HCT116 (cell line): ENCODE measurements around the gene HERPUD1. TPM values are rescaled to one million over a fixed set of nuclear protein-coding genes. Genes with fewer than 3 reads are reported as not detected.

ENCODE experiments used
- ATAC-seq: fragments of 200-7000 bp; cut with Tn5 transposase; 2 replicates; pipeline ENCODE4 v1.9.1; 2020; ENCODE audit warnings: mild to moderate bottlenecking, moderate library complexity
- BruUV-seq: library from RNA; stranded (reverse); fragments of 400-500 nt; replicated peaks from 2 replicates; lab custom pipeline; 2021; lab: Mats Ljungman, UMichigan
- CTCF ChIA-PET: fragments of 300-600 bp; sonication (Branson Sonifier 250); formaldehyde crosslinking; loops from one replicate; lab custom pipeline; 2021; ENCODE audit warnings: antibody characterized with exemption; lab: Charles Lee
- POLR2A ChIA-PET: fragments of 300-600, 350-600 bp; sonication (Branson Sonifier 250); formaldehyde crosslinking; loops from one replicate; lab custom pipeline; 2021; ENCODE audit warnings: antibody characterized with exemption; lab: Charles Lee
- RAD21 ChIA-PET, 2 experiments: fragments of 300-600 bp; sonication (Branson Sonifier 250); formaldehyde crosslinking; loops; one replicate each; lab custom pipeline; 2023; ENCODE audit warnings: low total read pairs in 2 of 2; ENCODE audit not compliant: uncharacterized antibody in 2 of 2, unreplicated experiment in 2 of 2, low non-redundant PET in 1 of 2; lab: Charles Lee
- DNase-seq: peaks from one replicate; pipeline ENCODE4 v3.0.0-alpha.2; 2010; ENCODE audit warnings: low read depth, low spot score
- H2AFZ ChIP-seq: fragments of 200-600 bp; shearing (Covaris generic), sonication (generic); 2 replicates; pipeline ENCODE4 v1.6.1; 2017; ENCODE audit warnings: low read depth, mixed run types, mixed read lengths, antibody characterized with exemption, low read length; ENCODE audit not compliant: poor library complexity, severe bottlenecking
- H3K27ac ChIP-seq: 2 replicates; pipeline ENCODE4 v1.5.1; 2012; ENCODE audit warnings: low read depth, low read length
- H3K27me3 ChIP-seq: fragments of 200-600 bp; sonication (generic); 2 replicates; pipeline ENCODE4 v1.6.1; 2016; ENCODE audit warnings: mixed run types, low read length, mixed read lengths; ENCODE audit not compliant: insufficient read depth
- H3K36me3 ChIP-seq, 2 experiments: fragments of 200-500 bp in 1 of 2; fragments of 200-600 bp in 1 of 2; sonication (Bioruptor generic) in 1 of 2; sonication (generic) in 1 of 2; 2 replicates each; pipeline versions ENCODE4 v1.5.1 to v1.6.1; 2014 to 2016; ENCODE audit warnings: low read length in 2 of 2, inconsistent platforms in 1 of 2, mixed read lengths in 1 of 2, mixed run types in 1 of 2; ENCODE audit not compliant: insufficient read depth in 2 of 2, control insufficient read depth in 1 of 2
- H3K4me1 ChIP-seq, 2 experiments: fragments of 200-600 bp in 1 of 2; sonication (generic) in 1 of 2; 2 replicates each; pipeline versions ENCODE4 v1.5.1 to v1.6.1; 2012 to 2017; ENCODE audit warnings: low read length in 2 of 2, inconsistent platforms in 1 of 2, mild to moderate bottlenecking in 1 of 2, mixed read lengths in 1 of 2, mixed run types in 1 of 2, moderate library complexity in 1 of 2; ENCODE audit not compliant: insufficient read depth in 2 of 2, control insufficient read depth in 1 of 2
- H3K4me2 ChIP-seq: fragments of 200-600 bp; sonication (generic); 2 replicates; pipeline ENCODE4 v1.6.1; 2017; ENCODE audit warnings: mixed run types, low read length, mixed read lengths
- H3K4me3 ChIP-seq, 2 experiments: fragments of 200-600 bp in 1 of 2; sonication (generic) in 1 of 2; replicated peaks in 1 of 2; 2 replicates each; pipeline ENCODE4 v1.5.1; 2011 to 2016; ENCODE audit warnings: low read length in 2 of 2, control low read depth in 1 of 2, low read depth in 1 of 2, mild to moderate bottlenecking in 1 of 2, mixed read lengths in 1 of 2, mixed run types in 1 of 2
- H3K79me2 ChIP-seq: fragments of 200-600 bp; sonication (generic); 2 replicates; pipeline ENCODE4 v1.6.1; 2017; ENCODE audit warnings: mild to moderate bottlenecking, mixed run types, low read length, moderate library complexity, mixed read lengths; ENCODE audit not compliant: insufficient read depth
- H3K9ac ChIP-seq: fragments of 200-600 bp; sonication (generic); 2 replicates; pipeline ENCODE4 v1.6.1; 2016; ENCODE audit warnings: low read length, mixed read lengths
- H3K9me2 ChIP-seq: fragments of 200-600 bp; sonication (generic), shearing (Covaris generic); 2 replicates; pipeline ENCODE4 v1.6.1; 2017; ENCODE audit warnings: mixed run types, mild to moderate bottlenecking, moderate library complexity; ENCODE audit not compliant: insufficient read depth
- H3K9me3 ChIP-seq, 2 experiments: fragments of 200-500 bp in 1 of 2; fragments of 200-600 bp in 1 of 2; sonication (Bioruptor generic) in 1 of 2; sonication (generic) in 1 of 2; 2 replicates each; pipeline ENCODE4 v1.6.1; 2014 to 2017; ENCODE audit warnings: low read length in 2 of 2, mixed read lengths in 2 of 2, inconsistent platforms in 1 of 2, low read depth in 1 of 2, mild to moderate bottlenecking in 1 of 2, mixed run types in 1 of 2, moderate library complexity in 1 of 2; ENCODE audit not compliant: control insufficient read depth in 1 of 2, insufficient read depth in 1 of 2
- H4K20me1 ChIP-seq: fragments of 200-600 bp; sonication (generic), shearing (Covaris generic); 2 replicates; pipeline ENCODE4 v1.6.1; 2017; ENCODE audit warnings: mixed run types, mild to moderate bottlenecking, moderate library complexity; ENCODE audit not compliant: insufficient read depth
- CBX3 ChIP-seq: IDR thresholded peaks from 2 replicates; pipeline ENCODE4 v1.6.1; 2012; ENCODE audit warnings: low read depth
- CEBPB ChIP-seq: IDR thresholded peaks from 2 replicates; pipeline ENCODE4 v1.6.1; 2012; ENCODE audit warnings: low read depth
- EZH2 ChIP-seq: fragments of 200-600 bp; sonication (generic); IDR thresholded peaks from 2 replicates; pipeline ENCODE4 v1.6.1; 2017; ENCODE audit warnings: antibody characterized with exemption, mixed run types
- EZH2phosphoT487 ChIP-seq: fragments of 200-600 bp; IDR thresholded peaks from 2 replicates; pipeline ENCODE4 v1.6.1; 2018; ENCODE audit warnings: antibody characterized with exemption, borderline replicate concordance
- FOSL1 ChIP-seq: IDR thresholded peaks from 2 replicates; pipeline ENCODE4 v1.6.1; 2012; ENCODE audit warnings: low read depth
- JUND ChIP-seq: IDR thresholded peaks from 2 replicates; pipeline ENCODE4 v1.6.1; 2012
- POLR2AphosphoS5 ChIP-seq: IDR thresholded peaks from 2 replicates; pipeline ENCODE4 v1.6.1; 2011; ENCODE audit warnings: mild to moderate bottlenecking, low read depth, low read length, moderate library complexity
- RAD21 ChIP-seq: IDR thresholded peaks from 2 replicates; pipeline ENCODE4 v1.6.1; 2012; ENCODE audit warnings: low read depth, mild to moderate bottlenecking
- SP1 ChIP-seq: IDR thresholded peaks from 2 replicates; pipeline ENCODE4 v1.6.1; 2012; ENCODE audit warnings: low read depth
- TCF7L2 ChIP-seq: IDR thresholded peaks from 2 replicates; pipeline ENCODE4 v1.7.0; 2011; ENCODE audit warnings: borderline replicate concordance, inconsistent platforms; ENCODE audit not compliant: insufficient read depth, insufficient read length; ENCODE audit errors: extremely low read depth
- YY1 ChIP-seq: IDR thresholded peaks from 2 replicates; pipeline ENCODE4 v1.6.1; 2011; ENCODE audit warnings: low read length, low read depth, moderate library complexity, mild to moderate bottlenecking; ENCODE audit not compliant: insufficient replicate concordance; ENCODE audit errors: extremely low read depth
- ZNF274 ChIP-seq: fragments of 200-500 bp; sonication (Bioruptor generic); IDR thresholded peaks from 2 replicates; pipeline ENCODE4 v1.6.1; 2014; ENCODE audit warnings: mild to moderate bottlenecking, low read depth, low read length, inconsistent platforms
- intact Hi-C: fragments of 100-400 bp; cut with micrococcal nuclease; formaldehyde crosslinking; loops from 2 replicates; pipeline ENCODE4 v1.10.0; 2022
- total RNA-seq: library from RNA; stranded (reverse); gene quantifications from one replicate; pipeline ENCODE4 v1.2.1, GENCODE V29; 2021; ENCODE audit not compliant: unreplicated experiment
- TF ChIP-seq, protein P1 (sequence below), 3 experiments: fragments of 200-600 bp in 1 of 3; sonication (generic) in 1 of 3; IDR thresholded peaks in 2 of 3; conservative IDR thresholded peaks in 1 of 3; 2 replicates each; pipeline ENCODE4 v1.5.1; 2012 to 2017; ENCODE audit warnings: low read depth in 2 of 3, low read length in 2 of 3, antibody characterized with exemption in 1 of 3, borderline replicate concordance in 1 of 3, control low read depth in 1 of 3, mild to moderate bottlenecking in 1 of 3, mixed read lengths in 1 of 3, mixed run types in 1 of 3, moderate library complexity in 1 of 3; ENCODE audit not compliant: insufficient read depth in 1 of 3

Gene HERPUD1
- total RNA-seq, 1 experiment from 2014 or later: 113 TPM

DNA sequence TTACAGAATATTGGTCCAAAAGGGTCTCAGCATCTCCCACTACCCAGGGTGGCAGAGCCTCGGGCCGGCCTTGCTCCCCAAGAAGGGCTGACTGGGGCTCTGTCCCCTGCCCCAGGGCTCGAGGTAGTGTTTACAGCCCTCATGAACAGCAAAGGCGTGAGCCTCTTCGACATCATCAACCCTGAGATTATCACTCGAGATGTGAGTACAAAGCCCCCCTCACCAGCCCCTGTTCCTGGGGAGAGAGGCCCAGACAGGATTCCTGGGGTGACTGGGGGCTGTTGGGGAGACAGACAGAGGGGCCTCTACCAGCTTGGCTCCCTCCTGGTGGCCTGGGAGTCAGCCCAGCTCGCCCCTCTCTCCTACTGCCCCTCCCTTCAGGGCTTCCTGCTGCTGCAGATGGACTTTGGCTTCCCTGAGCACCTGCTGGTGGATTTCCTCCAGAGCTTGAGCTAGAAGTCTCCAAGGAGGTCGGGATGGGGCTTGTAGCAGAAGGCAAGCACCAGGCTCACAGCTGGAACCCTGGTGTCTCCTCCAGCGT lies 51.3 kb downstream of the HERPUD1 start:
- ChIA-PET POLR2A (interaction anchor here (1.8 kb wide), 1 partner anchor 52 kb away, joined by 6 read pairs; no protein-coding TSS in a partner anchor), CTCF (interaction anchor here (0.8 to 2.3 kb wide), 3 partner anchors 19 to 109 kb away, joined by 3 to 10 read pairs (median 3); partner anchors contain the start of gene CPNE2), RAD21 (interaction anchor here in 1 of 2 experiments (0.6 kb wide), 1 partner anchor 19 kb away, joined by 4 read pairs; no protein-coding TSS in a partner anchor)
- no peak overlapping the region for H3K27ac ChIP-seq
- no peak for DNase-seq
- ATAC-seq: no peak
- H3K9ac ChIP-seq: no peak overlapping the region
- peak overlapping the region; percentile 16; the same call in 1 of the 2 replicates for H3K4me2 ChIP-seq
- BruUV-seq: no TSS peak
- no peaks in the 10 kb centered on the region for H3K9me2 ChIP-seq
- H3K79me2 ChIP-seq: no peaks in the 10 kb centered on the region
- no peaks in the 10 kb centered on the region for H3K27me3 ChIP-seq
- intact Hi-C loops: no loop called here
- peaks cover 22 to 32% of the 10 kb centered on the region in 2 experiments for H3K4me1 ChIP-seq
- H3K9me3 ChIP-seq: no peaks in the 10 kb centered on the region
- no peaks in the 10 kb centered on the region for H3K36me3 ChIP-seq
- no peaks in the 10 kb centered on the region for H4K20me1 ChIP-seq
- H2AFZ ChIP-seq: no peak overlapping the region
- TF ChIP-seq EZH2phosphoT487 (no peak), ZNF274 (no peak)
- no peak overlapping the region for H3K4me3 ChIP-seq

DNA sequence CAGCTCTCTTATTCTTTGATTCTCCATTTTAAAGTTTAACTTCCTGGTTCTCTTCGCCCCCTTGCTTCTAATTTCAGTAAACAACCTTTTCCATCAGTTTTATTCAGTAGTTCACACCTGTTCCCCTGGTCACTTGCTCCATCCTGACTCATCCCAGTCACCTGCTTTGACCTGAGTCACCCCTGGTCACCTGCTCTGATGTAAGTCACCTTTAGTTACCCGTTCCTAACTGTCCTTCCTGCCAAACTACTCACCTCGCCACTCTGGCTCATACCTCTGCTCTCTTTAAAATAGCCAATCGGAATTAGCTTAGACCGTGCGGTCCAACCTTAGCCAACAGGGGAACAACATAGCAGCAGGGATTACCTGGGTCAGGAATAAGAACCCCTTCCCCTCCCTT lies 52.7 kb downstream of the HERPUD1 start:
- Histone ChIP-seq H4K20me1 (no peaks in the 10 kb centered on the region), H3K4me3 (no peak overlapping the region), H3K9me3 (no peaks in the 10 kb centered on the region), H3K27ac (no peak overlapping the region), H3K9ac (peak overlapping the region; percentile 50; the same call in 1 of the 2 replicates), H3K4me2 (peak overlapping the region; percentile 75), H2AFZ (no peak overlapping the region), H3K9me2 (no peaks in the 10 kb centered on the region), H3K4me1 (peaks cover 24 to 40% of the 10 kb centered on the region in 2 experiments), H3K27me3 (no peaks in the 10 kb centered on the region), H3K36me3 (no peaks in the 10 kb centered on the region), H3K79me2 (no peaks in the 10 kb centered on the region)
- CTCF ChIA-PET: interaction anchor here (0.6 to 2.3 kb wide), 2 partner anchors 20 to 398 kb away, joined by 3 to 10 read pairs; no protein-coding TSS in a partner anchor
- POLR2A ChIA-PET: interaction anchor here (1.8 kb wide), 1 partner anchor 54 kb away, joined by 6 read pairs; no protein-coding TSS in a partner anchor
- BruUV-seq: no TSS peak
- intact Hi-C loops: no loop called here
- DNase-seq (peak; percentile 18), ATAC-seq (no peak)
- RAD21 ChIA-PET: interaction anchor here in 1 of 2 experiments (0.6 kb wide), 1 partner anchor 26 kb away, joined by 3 read pairs; no protein-coding TSS in a partner anchor
- TF ChIP-seq ZNF274 (no peak), FOSL1 (peak; percentile 83), CEBPB (no peak), JUND (peak; percentile 68; the same call in 1 of the 2 replicates), SP1 (peak; percentile 48), CBX3 (0 out of 2 replicates have a peak, but pooled peaks have one; percentile 34), RAD21 (no peak), POLR2AphosphoS5 (peak; percentile 29; the same call in 1 of the 2 replicates), TCF7L2 (no peak), EZH2 (no peak), YY1 (no peak)
- TF ChIP-seq, protein P1, sequence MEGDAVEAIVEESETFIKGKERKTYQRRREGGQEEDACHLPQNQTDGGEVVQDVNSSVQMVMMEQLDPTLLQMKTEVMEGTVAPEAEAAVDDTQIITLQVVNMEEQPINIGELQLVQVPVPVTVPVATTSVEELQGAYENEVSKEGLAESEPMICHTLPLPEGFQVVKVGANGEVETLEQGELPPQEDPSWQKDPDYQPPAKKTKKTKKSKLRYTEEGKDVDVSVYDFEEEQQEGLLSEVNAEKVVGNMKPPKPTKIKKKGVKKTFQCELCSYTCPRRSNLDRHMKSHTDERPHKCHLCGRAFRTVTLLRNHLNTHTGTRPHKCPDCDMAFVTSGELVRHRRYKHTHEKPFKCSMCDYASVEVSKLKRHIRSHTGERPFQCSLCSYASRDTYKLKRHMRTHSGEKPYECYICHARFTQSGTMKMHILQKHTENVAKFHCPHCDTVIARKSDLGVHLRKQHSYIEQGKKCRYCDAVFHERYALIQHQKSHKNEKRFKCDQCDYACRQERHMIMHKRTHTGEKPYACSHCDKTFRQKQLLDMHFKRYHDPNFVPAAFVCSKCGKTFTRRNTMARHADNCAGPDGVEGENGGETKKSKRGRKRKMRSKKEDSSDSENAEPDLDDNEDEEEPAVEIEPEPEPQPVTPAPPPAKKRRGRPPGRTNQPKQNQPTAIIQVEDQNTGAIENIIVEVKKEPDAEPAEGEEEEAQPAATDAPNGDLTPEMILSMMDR (IDR thresholded peaks at IDR 0.05 in 2 of 3, conservative IDR thresholded peaks at IDR 0.05 in 1 of 3; ENCODE audit: borderline replicate concordance in 1 of 3, insufficient read depth in 1 of 3, low read depth in 2 of 3, low read length in 2 of 3): no peak
